Mammary epithelial cell (primary cell): Measurements from ENCODE around the gene KRT5.

ENCODE experiments used
- EZH2 ChIP-seq: IDR thresholded peaks from 2 replicates; pipeline ENCODE4 v1.6.1; 2012; ENCODE audit warnings: low read length, inconsistent platforms, borderline replicate concordance
- TF ChIP-seq, protein P1 (sequence below), 2 donors: IDR thresholded peaks in 1 of 2; conservative IDR thresholded peaks in 1 of 2; 2 replicates each; pipeline ENCODE4 v1.5.1; 2011 to 2012; ENCODE audit warnings: inconsistent platforms in 2 of 2, low read length in 2 of 2, mild to moderate bottlenecking in 2 of 2, control low read depth in 1 of 2, low read depth in 1 of 2; ENCODE audit not compliant: insufficient read depth in 1 of 2; ENCODE audit errors: extremely low read depth in 1 of 2

DNA sequence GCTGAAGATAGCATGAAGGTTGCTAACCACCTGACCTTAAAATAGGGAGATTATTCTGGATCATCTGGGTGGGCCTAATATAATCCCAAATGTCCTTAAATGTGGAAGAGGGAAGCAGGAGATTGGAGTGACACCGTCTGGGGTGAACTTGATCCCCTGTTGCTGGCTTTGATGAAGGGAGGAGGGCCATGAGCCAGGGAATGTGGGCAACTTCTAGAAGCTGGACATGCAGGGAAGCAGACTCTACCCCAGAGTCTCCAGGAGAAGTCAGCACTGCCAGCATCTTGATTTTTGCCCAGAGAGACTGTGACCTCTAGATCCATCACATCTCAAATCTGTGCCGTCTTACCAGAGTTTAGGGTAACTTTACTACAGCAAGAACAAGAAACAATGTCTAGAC is 9.2 kb upstream of the KRT5 start:
- TF ChIP-seq, protein P1, sequence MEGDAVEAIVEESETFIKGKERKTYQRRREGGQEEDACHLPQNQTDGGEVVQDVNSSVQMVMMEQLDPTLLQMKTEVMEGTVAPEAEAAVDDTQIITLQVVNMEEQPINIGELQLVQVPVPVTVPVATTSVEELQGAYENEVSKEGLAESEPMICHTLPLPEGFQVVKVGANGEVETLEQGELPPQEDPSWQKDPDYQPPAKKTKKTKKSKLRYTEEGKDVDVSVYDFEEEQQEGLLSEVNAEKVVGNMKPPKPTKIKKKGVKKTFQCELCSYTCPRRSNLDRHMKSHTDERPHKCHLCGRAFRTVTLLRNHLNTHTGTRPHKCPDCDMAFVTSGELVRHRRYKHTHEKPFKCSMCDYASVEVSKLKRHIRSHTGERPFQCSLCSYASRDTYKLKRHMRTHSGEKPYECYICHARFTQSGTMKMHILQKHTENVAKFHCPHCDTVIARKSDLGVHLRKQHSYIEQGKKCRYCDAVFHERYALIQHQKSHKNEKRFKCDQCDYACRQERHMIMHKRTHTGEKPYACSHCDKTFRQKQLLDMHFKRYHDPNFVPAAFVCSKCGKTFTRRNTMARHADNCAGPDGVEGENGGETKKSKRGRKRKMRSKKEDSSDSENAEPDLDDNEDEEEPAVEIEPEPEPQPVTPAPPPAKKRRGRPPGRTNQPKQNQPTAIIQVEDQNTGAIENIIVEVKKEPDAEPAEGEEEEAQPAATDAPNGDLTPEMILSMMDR (conservative IDR thresholded peaks at IDR 0.05 in 1 of 2, IDR thresholded peaks at IDR 0.05 in 1 of 2; ENCODE audit: extremely low read depth in 1 of 2, insufficient read depth in 1 of 2, low read depth in 1 of 2, low read length in 2 of 2) = no peak
- no peak for TF ChIP-seq EZH2
